ACC112 (cell line): Measurements from ENCODE around the gene MARCHF4.
"Not testable (repeated sequence)": the region's sequence is repeated elsewhere in the genome, so short reads cannot be mapped to it uniquely, and the experiment has no call there.

Source experiments
- H2AFZ ChIP-seq: fragments of 200-600 bp; sonication (generic); one replicate; pipeline ENCODE4 v1.6.0; 2017; ENCODE audit warnings: antibody characterized with exemption, low read length; ENCODE audit not compliant: unreplicated experiment
- H3K27ac ChIP-seq: fragments of 200-600 bp; sonication (generic); 2 replicates; pipeline ENCODE4 v1.5.1; 2014; ENCODE audit warnings: low read depth, mild to moderate bottlenecking, antibody characterized with exemption, low read length, moderate library complexity
- H3K27me3 ChIP-seq: fragments of 200-600 bp; sonication (generic); 2 replicates; pipeline ENCODE4 v1.6.1; 2014; ENCODE audit warnings: mild to moderate bottlenecking, antibody characterized with exemption, low read length, moderate library complexity, mixed read lengths; ENCODE audit not compliant: insufficient read depth
- H3K36me3 ChIP-seq: fragments of 200-600 bp; sonication (generic); 2 replicates; pipeline ENCODE4 v1.6.1; 2016; ENCODE audit warnings: mild to moderate bottlenecking, antibody characterized with exemption, low read length, moderate library complexity, mixed read lengths; ENCODE audit not compliant: insufficient read depth
- H3K4me1 ChIP-seq: fragments of 200-600 bp; sonication (generic); one replicate; pipeline ENCODE4 v1.6.1; 2016; ENCODE audit warnings: low read length, mixed read lengths; ENCODE audit not compliant: insufficient read depth, unreplicated experiment, control insufficient read depth
- H3K4me3 ChIP-seq: fragments of 200-600 bp; sonication (generic); 2 replicates; pipeline ENCODE4 v1.5.1; 2014; ENCODE audit warnings: mild to moderate bottlenecking, low read depth, low read length
- H3K79me2 ChIP-seq: fragments of 200-600 bp; sonication (generic); one replicate; pipeline ENCODE4 v1.6.0; 2016; ENCODE audit warnings: low read length; ENCODE audit not compliant: control insufficient read depth, unreplicated experiment, insufficient read depth

The MARCHF4 gene

DNA sequence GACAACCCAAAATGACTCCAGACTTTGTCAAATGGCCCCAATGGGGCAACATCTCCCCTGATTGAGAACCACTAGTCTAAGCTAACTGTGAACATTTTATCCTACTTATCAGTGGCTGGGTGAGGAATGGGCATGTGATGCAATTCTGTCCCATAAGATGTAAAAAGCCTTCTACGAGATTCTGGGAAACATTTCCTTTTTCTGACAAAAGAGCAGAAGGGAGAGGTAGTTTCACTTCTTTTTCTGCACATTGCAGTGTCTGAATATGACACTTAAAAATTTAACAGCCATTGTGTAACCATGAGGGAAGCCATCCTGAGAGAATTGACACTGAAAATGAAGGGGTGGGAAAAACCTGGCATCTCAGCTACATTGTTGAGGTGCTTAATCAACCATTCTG, 17.3 kb upstream of the MARCHF4 start:
- Histone ChIP-seq H3K79me2 (no peaks in the 10 kb centered on the region), H3K27ac (no peak overlapping the region), H3K36me3 (no peaks in the 10 kb centered on the region), H3K4me3 (no peak overlapping the region), H3K27me3 (no peaks in the 10 kb centered on the region), H2AFZ (no peak overlapping the region), H3K4me1 (no peaks in the 10 kb centered on the region)

DNA sequence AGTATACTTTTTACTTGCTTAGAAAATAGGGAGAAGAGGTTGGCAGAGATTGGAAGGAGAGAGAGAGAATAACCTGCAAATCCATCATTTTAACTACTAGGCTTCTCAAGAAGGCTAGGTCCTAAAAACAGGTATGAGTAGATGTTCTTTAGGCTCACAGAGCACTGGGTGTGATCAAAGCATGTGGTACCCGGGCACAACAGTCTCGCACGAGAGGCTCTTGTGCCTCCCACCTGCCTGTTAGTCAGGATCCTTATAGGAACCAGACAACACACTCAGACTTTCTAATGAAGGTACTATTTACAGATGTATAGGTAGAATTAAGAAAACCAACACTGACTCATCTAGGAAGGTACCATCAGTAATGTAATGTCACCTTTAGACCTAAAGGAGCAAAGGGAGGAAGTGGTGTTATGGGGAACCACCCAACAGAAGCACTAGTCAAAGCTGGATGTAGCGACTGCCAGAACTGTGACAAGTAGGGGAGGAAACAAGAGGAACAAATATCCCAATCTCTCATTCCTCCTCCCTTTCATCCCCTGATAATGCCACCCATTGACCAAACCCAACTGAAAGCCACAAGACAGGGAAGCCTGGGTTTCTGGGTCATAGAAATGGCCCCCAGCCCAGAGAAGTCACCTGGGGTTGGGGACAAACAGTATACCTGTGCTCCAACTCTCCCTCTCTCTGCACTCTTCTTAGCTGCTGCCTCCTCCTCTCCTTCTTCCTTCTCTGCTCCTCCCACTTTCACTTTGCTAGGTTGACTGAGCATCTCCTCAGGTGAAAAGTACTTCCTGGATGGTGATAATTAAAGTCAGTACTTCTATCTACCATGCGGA, 16.0 kb upstream of the MARCHF4 start:
- no peaks in the 10 kb centered on the region for H3K79me2 ChIP-seq
- H3K4me1 ChIP-seq, result no peaks in the 10 kb centered on the region
- no peak overlapping the region for H2AFZ ChIP-seq
- H3K27ac ChIP-seq, result no peak overlapping the region
- no peak overlapping the region for H3K4me3 ChIP-seq
- H3K36me3 ChIP-seq, result no peaks in the 10 kb centered on the region
- no peaks in the 10 kb centered on the region for H3K27me3 ChIP-seq

DNA sequence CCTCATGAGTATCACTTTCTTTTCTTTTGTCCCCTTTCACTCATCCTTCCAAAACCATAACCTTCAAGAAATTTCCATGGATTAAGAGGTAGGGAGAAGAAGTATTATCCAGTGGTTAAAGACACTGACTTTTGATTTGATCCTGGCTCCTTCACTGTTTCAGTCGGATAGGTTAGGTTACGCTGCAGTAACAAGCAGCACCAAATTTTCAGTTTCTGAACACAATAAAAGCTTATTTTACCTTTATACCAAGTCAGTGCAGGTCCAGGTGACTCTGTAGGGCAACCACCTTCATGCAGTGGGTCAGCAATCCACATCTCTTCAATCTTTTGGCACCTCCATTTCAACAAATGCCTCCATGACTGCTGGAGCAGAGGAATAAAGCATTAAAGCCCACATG, 15.0 kb upstream of the MARCHF4 start:
- no peaks in the 10 kb centered on the region for H3K4me1 ChIP-seq
- H3K4me3 ChIP-seq, result no peak overlapping the region
- H3K27me3 ChIP-seq, result no peaks in the 10 kb centered on the region
- H2AFZ ChIP-seq, result no peak overlapping the region
- no peaks in the 10 kb centered on the region for H3K79me2 ChIP-seq
- no peak overlapping the region for H3K27ac ChIP-seq
- no peaks in the 10 kb centered on the region for H3K36me3 ChIP-seq

DNA sequence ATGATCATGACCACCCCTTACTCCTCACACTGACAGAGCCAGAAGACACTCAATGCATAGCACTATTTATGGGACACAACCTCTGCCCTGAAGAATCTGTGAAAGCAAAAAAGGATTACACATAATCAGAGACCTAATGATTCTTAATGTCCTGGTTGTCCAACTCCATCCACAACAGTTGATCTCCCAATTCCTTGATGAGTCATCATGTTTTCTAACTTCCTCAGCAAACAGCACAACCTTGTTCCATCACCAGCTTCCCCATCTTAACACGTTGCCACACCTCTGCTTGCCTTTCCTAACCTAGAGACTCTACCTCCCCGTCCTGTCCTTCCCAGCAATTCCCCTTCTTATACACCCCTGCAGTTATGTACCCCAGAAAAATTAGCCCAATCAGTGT, 13.2 kb upstream of the MARCHF4 start:
- Histone ChIP-seq H3K27ac (no peak overlapping the region), H3K27me3 (no peaks in the 10 kb centered on the region), H2AFZ (no peak overlapping the region), H3K4me1 (no peaks in the 10 kb centered on the region), H3K4me3 (no peak overlapping the region), H3K79me2 (no peaks in the 10 kb centered on the region), H3K36me3 (no peaks in the 10 kb centered on the region)

GRCh38 chr2:216384409-216384808, 12.1 kb upstream of the MARCHF4 start:
- not testable (repeated sequence) for H3K36me3 ChIP-seq, H2AFZ ChIP-seq, H3K27me3 ChIP-seq, H3K4me1 ChIP-seq, H3K27ac ChIP-seq, H3K4me3 ChIP-seq, H3K79me2 ChIP-seq

GRCh38 chr2:216379977-216380376, 7.7 kb upstream of the MARCHF4 start:
- Histone ChIP-seq H3K79me2 (no peaks in the 10 kb centered on the region), H3K4me3 (no peak overlapping the region), H3K27ac (no peak overlapping the region), H3K36me3 (no peaks in the 10 kb centered on the region), H2AFZ (no peak overlapping the region), H3K27me3 (no peaks in the 10 kb centered on the region), H3K4me1 (no peaks in the 10 kb centered on the region)

DNA sequence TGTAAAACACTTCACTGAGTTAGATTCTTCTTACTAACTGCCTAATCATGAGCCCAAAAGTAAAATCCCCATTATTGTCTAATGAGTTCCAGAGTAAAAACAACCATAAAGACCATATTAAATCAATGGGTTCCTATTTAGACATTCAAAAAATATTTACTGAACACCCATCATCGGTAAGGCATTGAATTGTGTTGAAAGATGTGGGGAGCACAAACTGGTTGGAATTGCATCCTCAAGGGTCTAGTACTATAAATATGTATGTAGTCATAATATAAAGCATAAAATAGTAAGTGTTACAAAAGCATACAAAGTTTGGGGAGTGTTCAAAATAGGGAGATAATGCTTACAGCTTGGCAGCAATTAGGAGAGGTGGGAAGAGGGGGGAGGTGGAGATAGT, 3.0 kb upstream of the MARCHF4 start:
- H3K27ac ChIP-seq, result no peak overlapping the region
- peaks cover 12% of the 10 kb centered on the region for H3K4me1 ChIP-seq
- no peaks in the 10 kb centered on the region for H3K27me3 ChIP-seq
- no peak overlapping the region for H2AFZ ChIP-seq
- no peaks in the 10 kb centered on the region for H3K36me3 ChIP-seq
- peaks cover 13% of the 10 kb centered on the region for H3K79me2 ChIP-seq
- no peak overlapping the region for H3K4me3 ChIP-seq

DNA sequence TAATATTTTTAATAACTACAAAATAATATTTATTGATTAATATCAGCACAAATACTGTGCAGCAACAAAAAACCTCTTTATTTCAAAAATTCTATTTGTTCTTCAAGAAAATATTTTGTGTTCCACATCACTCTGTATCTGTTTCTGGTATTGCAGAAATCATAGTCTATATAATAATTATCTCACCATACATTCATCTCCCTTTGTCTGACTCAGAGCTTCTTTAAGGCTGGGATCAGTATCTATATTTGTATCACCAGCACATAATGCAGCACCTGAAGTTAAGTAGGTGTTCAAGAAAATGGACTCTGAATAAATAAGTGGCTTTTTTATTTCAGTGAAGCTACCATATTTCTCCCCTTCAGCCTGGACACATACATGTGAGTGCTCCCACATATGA, 1.6 kb upstream of the MARCHF4 start:
- no peaks in the 10 kb centered on the region for H3K27me3 ChIP-seq

DNA sequence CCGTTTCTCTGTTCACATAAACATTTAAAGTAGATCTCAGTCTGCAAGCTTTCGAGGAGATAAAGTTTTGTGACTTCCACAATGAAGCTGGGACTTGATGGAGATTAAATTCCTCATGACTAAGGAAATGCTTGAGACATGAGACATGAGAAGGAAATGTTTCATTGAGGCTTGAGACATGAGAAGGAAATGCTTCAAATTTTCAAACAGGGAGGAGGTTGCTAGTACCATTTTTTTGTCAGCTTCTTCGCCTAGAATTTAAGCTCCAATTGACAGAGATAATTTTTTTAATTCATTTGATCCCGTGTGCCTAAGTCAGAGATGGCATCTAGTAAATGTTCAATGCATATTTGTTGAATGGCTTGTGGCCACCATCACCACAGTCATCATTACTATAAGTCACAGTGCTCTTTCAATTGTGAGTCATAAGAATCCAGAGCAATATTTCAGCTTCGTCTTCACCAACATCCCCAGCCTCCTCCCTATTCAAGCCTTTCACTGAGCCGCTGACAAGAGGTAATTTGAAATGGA, 543 bp upstream of the MARCHF4 start:
- Histone ChIP-seq H3K36me3 (no peaks in the 10 kb centered on the region), H3K4me3 (peak overlapping the region; percentile 87), H3K4me1 (peaks cover 36% of the 10 kb centered on the region), H3K79me2 (peaks cover 37% of the 10 kb centered on the region), H2AFZ (no peak overlapping the region), H3K27me3 (no peaks in the 10 kb centered on the region), H3K27ac (peak overlapping the region; percentile 98)

More for the DNA sequence above, 1.6 kb upstream of the MARCHF4 start:
- Histone ChIP-seq H3K4me3 (no peak overlapping the region), H3K36me3 (no peaks in the 10 kb centered on the region), H3K79me2 (peaks cover 26% of the 10 kb centered on the region), H3K4me1 (peaks cover 26% of the 10 kb centered on the region), H2AFZ (no peak overlapping the region), H3K27ac (peak overlapping the region; percentile 81)

GRCh38 chr2:216370961-216371712, 1.1 kb downstream of the MARCHF4 start:
- Histone ChIP-seq H3K27ac (peak overlapping the region; percentile 98; the same call in 1 of the 2 replicates), H3K4me1 (peaks cover 43% of the 10 kb centered on the region), H3K79me2 (peaks cover 48% of the 10 kb centered on the region), H3K36me3 (no peaks in the 10 kb centered on the region), H2AFZ (peak overlapping the region; percentile 40), H3K27me3 (no peaks in the 10 kb centered on the region), H3K4me3 (peak overlapping the region; percentile 87)
